Cardiac septum (tissue), 1 donor: ENCODE data around the gene MAEA. TPM values are rescaled to one million over a fixed set of nuclear protein-coding genes. Genes with fewer than 3 reads are reported as not detected.

Experiments used
- DNase-seq: peaks from one replicate; pipeline ENCODE4 v3.0.0-alpha.2; 2020; ENCODE audit warnings: low spot score
- intact Hi-C: fragments of 100-400 bp; cut with DNase I; formaldehyde crosslinking; loops from one replicate; pipeline ENCODE4 v1.14.0; 2022
- total RNA-seq: library from RNA; stranded (reverse); fragmentation: NEBNext Ultra II Directional; extraction: Animal tissue kit (Norgen Biotek cat#: 25700); gene quantifications from one replicate; pipeline ENCODE4 v1.2.1, GENCODE V29; 2021
- donor health status: DM: no; HTN: no; CAD: no.

MAEA gene
- total RNA-seq, 1 donor from 2014 or later = 55.2 TPM

DNA sequence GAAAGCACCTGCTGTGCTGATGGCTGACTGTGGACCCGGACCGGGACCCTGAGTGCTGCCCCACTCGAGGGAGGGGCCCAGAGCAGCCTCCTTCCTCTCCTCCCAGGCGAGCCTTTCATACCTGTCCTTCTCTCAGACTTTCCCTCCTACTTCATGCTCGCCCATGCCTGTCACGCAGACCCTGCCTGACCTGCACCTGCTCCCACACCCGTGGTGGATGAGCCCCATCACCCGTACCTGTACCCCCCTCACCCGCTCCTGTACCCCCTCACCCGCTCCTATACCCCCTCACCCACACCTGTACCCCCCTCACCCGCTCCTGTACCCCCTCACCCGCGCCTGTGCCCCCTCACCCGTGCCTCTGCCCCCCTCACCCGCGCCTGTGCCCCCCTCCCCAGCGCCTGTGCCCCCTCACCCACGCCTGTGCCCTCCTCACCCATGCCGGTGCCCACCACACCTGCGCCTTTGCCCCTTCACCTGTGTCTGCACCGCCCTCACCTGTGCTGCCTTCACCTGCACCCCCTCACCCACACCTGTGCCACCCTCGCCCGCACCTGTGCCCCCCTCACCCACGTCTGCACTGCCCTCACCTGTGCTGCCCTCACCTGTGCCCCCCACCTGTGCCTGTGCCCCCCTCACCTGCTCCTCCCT, 5.8 kb downstream of the MAEA start:
- intact Hi-C loops = loop anchor here (10.0 kb wide), 1 partner anchor 361 kb away; the partner anchor contains the start of genes GAK and TMEM175
- no peak for DNase-seq

DNA sequence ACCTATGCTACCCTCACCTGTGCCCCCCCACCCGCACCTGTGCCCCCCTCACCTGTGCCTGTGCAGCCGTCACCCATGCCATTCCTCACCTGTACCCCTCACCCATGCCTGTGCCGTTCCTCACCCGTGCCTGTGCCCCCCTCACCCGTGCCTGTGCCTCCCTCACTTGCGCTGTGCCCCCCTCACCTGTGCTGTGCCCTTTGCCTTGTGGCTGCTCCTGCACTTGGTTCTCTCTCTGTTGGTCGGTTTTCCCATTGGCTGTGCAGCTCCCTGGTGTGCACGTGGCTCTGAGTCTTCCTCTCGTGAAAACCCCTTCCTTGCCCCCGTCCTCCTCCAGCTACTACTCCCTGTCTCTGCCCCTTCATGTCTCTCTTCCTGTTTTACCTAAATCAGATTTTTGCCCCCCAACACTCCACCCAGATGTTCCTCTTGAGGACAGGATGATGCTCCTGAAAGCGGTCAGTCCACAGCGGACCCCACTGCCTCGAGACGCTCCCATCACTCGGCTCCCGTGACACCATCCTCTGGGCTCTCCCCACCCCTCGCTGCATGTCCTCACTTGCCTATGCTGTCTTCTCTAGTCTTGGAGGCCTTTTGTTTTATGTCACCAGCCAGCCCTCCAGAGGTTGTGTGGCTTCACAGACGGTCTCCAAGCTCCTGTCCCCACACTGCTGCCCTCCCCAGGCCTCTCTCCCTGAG, 6.8 kb downstream of the MAEA start:
- intact Hi-C loops = loop anchor here (10.0 kb wide), 1 partner anchor 362 kb away; the partner anchor contains the start of genes GAK and TMEM175
- DNase-seq = no peak

GRCh38 chr4:1297023-1297395, 7.3 kb downstream of the MAEA start:
- no peak for DNase-seq
- intact Hi-C loops = loop anchor here (10.0 kb wide), 1 partner anchor 362 kb away; the partner anchor contains the start of genes GAK and TMEM175

GRCh38 chr4:1297456-1298325, 8.0 kb downstream of the MAEA start:
- intact Hi-C loops = loop anchor here (10.0 kb wide), 1 partner anchor 363 kb away; the partner anchor contains the start of genes GAK and TMEM175

GRCh38 chr4:1298461-1298860, 8.8 kb downstream of the MAEA start:
- DNase-seq = no peak
- intact Hi-C loops = loop anchor here (10.0 kb wide), 1 partner anchor 364 kb away; the partner anchor contains the start of genes GAK and TMEM175

More at GRCh38 chr4:1297456-1298325, 8.0 kb downstream of the MAEA start:
- no peak for DNase-seq

- intact Hi-C loops = loop anchor here (10.0 kb wide), 1 partner anchor 365 kb away; the partner anchor contains the start of genes GAK and TMEM175
- DNase-seq = peak; percentile 66
Observed at GRCh38 chr4:1299301-1299860, 9.7 kb downstream of the MAEA start.

- intact Hi-C loops = no loop called here
- DNase-seq = peak; percentile 88
Observed at GRCh38 chr4:1300466-1301455, 11.1 kb downstream of the MAEA start.

- DNase-seq = no peak
- intact Hi-C loops = no loop called here
Observed at GRCh38 chr4:1302159-1302558, 12.5 kb downstream of the MAEA start.

- intact Hi-C loops = no loop called here
- no peak for DNase-seq
Observed at GRCh38 chr4:1305261-1305711, 15.6 kb downstream of the MAEA start.

- intact Hi-C loops = no loop called here
- no peak for DNase-seq
Observed at GRCh38 chr4:1305781-1306455, 16.2 kb downstream of the MAEA start.

DNA sequence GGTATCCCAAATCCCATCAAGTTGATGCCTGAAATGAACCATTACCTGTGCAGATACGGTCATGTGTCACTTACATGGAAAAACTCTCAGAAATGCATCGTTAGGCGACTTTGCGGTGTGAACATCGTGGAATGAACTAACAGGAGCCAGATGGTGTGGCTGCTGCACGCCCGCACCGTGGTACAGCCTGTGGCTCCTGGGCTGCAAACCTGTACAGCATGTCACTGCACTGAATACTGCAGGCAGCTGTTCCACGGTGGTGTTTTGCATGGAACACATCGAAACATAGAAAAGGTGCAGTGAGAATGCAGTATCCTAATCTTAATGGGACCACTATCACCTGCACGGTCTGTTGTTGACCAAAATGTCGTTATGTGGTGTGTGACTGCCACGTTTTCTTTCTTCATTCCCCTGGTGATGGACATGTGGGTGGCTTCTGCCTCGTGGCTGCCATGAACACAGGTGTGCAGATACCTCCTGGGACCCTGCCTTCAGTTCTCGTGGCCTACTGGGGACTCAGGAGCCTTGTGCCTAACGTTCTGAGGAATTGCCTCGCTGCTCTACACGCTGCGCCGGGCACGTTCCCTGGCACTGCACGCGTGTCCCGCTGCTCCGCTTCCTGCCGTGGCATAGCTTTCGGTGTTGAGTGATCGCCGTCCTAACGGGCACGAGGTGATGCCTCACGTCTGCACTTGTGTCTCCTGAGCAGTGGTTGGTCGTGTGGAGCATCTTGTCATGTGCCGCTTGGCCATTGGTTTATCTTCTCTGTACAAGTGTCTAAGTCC, 18.5 kb downstream of the MAEA start:
- intact Hi-C loops = no loop called here
- no peak for DNase-seq

- intact Hi-C loops = no loop called here
- DNase-seq = peak; percentile 89
Observed at GRCh38 chr4:1309261-1310010, 19.7 kb downstream of the MAEA start.

GRCh38 chr4:1310031-1310795, 20.5 kb downstream of the MAEA start:
- intact Hi-C loops = no loop called here
- no peak for DNase-seq

- no peak for DNase-seq
- intact Hi-C loops = no loop called here
Observed at GRCh38 chr4:1310796-1311631, 21.3 kb downstream of the MAEA start.
